ENCODE data around the gene GATA6.

GATA6 gene

DNA sequence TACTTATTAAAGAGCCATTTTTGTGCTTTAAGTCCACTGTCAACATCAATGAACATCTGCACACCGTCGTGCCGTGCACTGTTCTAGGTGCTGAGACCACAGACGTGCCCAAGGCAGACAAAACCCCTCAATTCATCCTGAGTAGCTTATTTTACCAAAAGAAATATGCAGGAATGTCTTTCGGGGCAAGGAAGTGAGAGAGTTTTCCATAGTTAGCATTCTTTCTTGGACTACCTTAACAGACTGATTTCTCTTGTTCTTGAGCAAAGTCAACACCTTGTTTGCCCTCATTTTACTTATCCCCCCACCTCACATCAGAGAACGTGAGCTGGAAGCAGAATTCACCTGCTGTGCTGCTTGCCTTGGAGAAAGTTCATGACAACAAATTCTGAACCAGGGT, 69.3 kb downstream of the GATA6 start:
- no peak overlapping the region for H3K27ac ChIP-seq
- H3K36me3 ChIP-seq, result no peaks in the 10 kb centered on the region
- no peaks in the 10 kb centered on the region for H3K9me3 ChIP-seq
- H3K27me3 ChIP-seq, result no peaks in the 10 kb centered on the region
- H3K4me1 ChIP-seq (ENCODE audit: control insufficient read depth in 1 of 2, insufficient read depth in 1 of 2, low read depth in 1 of 2, low read length in 1 of 2), result no peaks in the 10 kb centered on the region
- H3K4me3 ChIP-seq (ENCODE audit: low read depth in 1 of 2, low read length in 1 of 2), result no peak overlapping the region
- TF ChIP-seq, protein P1, sequence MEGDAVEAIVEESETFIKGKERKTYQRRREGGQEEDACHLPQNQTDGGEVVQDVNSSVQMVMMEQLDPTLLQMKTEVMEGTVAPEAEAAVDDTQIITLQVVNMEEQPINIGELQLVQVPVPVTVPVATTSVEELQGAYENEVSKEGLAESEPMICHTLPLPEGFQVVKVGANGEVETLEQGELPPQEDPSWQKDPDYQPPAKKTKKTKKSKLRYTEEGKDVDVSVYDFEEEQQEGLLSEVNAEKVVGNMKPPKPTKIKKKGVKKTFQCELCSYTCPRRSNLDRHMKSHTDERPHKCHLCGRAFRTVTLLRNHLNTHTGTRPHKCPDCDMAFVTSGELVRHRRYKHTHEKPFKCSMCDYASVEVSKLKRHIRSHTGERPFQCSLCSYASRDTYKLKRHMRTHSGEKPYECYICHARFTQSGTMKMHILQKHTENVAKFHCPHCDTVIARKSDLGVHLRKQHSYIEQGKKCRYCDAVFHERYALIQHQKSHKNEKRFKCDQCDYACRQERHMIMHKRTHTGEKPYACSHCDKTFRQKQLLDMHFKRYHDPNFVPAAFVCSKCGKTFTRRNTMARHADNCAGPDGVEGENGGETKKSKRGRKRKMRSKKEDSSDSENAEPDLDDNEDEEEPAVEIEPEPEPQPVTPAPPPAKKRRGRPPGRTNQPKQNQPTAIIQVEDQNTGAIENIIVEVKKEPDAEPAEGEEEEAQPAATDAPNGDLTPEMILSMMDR (IDR thresholded peaks at IDR 0.05), result no peak

DNA sequence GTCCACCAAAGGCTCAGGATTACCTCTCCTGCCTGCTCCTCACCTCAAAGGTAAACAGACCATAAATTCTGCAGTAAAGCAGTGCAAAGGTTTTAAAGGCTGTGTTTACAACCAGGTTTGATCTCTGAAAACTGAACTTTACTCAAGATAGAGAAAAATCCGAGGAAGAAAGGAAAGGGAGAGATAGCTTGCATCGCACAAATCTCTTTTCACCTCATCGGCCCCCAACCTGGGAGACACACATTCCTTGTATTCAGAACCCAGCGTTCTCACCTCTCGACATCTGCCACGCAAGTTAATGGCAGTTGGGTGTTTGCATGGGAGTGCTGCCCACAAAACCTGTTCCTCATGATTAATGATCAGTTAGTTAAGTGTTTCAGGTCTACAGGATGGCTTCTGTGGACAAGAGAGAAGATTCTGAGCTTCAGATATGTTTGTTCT, 72.6 kb downstream of the GATA6 start:
- TF ChIP-seq, protein P1 (IDR thresholded peaks at IDR 0.05), result no peak
- no peaks in the 10 kb centered on the region for H3K9me3 ChIP-seq
- H3K27ac ChIP-seq, result no peak overlapping the region
- no peaks in the 10 kb centered on the region for H3K4me1 ChIP-seq (ENCODE audit: control insufficient read depth in 1 of 2, insufficient read depth in 1 of 2, low read depth in 1 of 2, low read length in 1 of 2)
- no peak overlapping the region for H3K4me3 ChIP-seq (ENCODE audit: low read depth in 1 of 2, low read length in 1 of 2)
- no peaks in the 10 kb centered on the region for H3K36me3 ChIP-seq
- no peaks in the 10 kb centered on the region for H3K27me3 ChIP-seq

DNA sequence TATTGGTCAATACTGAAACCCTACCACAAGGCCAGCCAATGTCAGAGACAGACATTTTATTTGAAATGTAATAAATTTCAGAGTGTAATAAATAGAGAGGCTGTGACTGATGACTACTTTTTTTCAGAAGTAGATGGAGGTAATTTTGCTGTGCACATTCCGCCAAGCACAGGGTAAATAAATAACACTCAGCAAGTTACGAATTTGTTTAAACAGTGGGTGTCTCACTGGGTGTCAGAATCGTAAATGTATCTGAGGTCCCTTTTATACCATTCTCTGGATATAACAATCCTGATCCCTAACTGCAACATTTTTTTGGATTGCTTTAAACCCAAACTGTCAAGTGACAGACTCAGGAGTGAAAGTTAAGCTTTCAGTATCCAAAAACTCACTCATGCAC, 74.1 kb downstream of the GATA6 start:
- Histone ChIP-seq H3K36me3 (no peaks in the 10 kb centered on the region), H3K4me3 (ENCODE audit: low read depth in 1 of 2, low read length in 1 of 2) (no peak overlapping the region), H3K27ac (no peak overlapping the region), H3K27me3 (no peaks in the 10 kb centered on the region), H3K9me3 (no peaks in the 10 kb centered on the region), H3K4me1 (ENCODE audit: control insufficient read depth in 1 of 2, insufficient read depth in 1 of 2, low read depth in 1 of 2, low read length in 1 of 2) (no peaks in the 10 kb centered on the region)
- TF ChIP-seq, protein P1 (IDR thresholded peaks at IDR 0.05), result no peak

DNA sequence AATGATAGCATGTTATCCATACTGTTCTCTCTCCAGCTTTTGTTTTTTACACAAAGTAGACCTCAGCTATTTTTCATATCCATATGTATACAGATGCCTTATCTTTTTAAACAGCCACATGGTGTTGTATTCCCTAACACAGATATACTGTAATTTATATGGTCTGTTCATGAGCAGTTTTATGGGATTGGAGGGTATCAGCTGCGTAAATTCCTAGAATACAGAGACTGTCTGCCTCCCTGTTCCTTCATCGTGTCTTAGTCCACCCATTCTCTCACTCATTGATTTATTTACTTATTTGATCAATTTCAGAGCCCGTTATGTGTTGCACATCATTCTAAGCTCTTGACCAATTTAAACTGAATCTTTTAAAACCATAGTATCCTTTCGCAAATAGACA, 80.6 kb downstream of the GATA6 start:
- H3K36me3 ChIP-seq, result no peaks in the 10 kb centered on the region
- no peak overlapping the region for H3K27ac ChIP-seq
- TF ChIP-seq, protein P1 (IDR thresholded peaks at IDR 0.05), result no peak
- H3K9me3 ChIP-seq, result no peaks in the 10 kb centered on the region
- H3K4me1 ChIP-seq (ENCODE audit: control insufficient read depth in 1 of 2, insufficient read depth in 1 of 2, low read depth in 1 of 2, low read length in 1 of 2), result no peaks in the 10 kb centered on the region
- peaks cover 17% of the 10 kb centered on the region for H3K27me3 ChIP-seq
- H3K4me3 ChIP-seq (ENCODE audit: low read depth in 1 of 2, low read length in 1 of 2), result no peak overlapping the region

DNA sequence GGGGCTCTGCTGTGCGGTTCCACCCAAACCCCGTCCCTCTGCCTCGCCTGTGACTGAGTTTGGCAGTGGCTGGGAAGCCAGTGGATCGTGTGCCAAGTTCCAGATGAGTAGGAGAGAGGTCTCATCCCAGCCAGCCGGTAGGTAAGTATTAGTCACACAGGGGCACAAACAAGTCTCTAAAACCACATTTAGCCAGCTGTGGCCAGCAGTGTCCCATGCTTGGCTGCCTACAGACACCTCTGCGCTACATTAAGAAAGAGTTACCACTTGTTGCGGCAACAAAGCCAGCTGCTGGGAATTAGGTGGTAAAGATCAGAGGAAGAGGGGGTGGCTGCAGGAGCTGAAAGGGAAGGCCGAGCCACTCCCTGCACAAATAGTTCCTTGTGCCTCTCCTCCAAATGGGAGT, 81.2 kb downstream of the GATA6 start:
- Histone ChIP-seq H3K4me3 (ENCODE audit: low read depth in 1 of 2, low read length in 1 of 2) (no peak overlapping the region), H3K36me3 (no peaks in the 10 kb centered on the region), H3K27ac (no peak overlapping the region), H3K27me3 (peaks cover 17% of the 10 kb centered on the region), H3K4me1 (ENCODE audit: control insufficient read depth in 1 of 2, insufficient read depth in 1 of 2, low read depth in 1 of 2, low read length in 1 of 2) (no peaks in the 10 kb centered on the region), H3K9me3 (no peaks in the 10 kb centered on the region)
- TF ChIP-seq, protein P1 (IDR thresholded peaks at IDR 0.05), result no peak

All from neutrophil (primary cell).